ENCODE data around the gene AFF3.
"Not testable (repeated sequence)": the region's sequence is repeated elsewhere in the genome, so short reads cannot be mapped to it uniquely, and the experiment has no call there.

Gene AFF3

DNA sequence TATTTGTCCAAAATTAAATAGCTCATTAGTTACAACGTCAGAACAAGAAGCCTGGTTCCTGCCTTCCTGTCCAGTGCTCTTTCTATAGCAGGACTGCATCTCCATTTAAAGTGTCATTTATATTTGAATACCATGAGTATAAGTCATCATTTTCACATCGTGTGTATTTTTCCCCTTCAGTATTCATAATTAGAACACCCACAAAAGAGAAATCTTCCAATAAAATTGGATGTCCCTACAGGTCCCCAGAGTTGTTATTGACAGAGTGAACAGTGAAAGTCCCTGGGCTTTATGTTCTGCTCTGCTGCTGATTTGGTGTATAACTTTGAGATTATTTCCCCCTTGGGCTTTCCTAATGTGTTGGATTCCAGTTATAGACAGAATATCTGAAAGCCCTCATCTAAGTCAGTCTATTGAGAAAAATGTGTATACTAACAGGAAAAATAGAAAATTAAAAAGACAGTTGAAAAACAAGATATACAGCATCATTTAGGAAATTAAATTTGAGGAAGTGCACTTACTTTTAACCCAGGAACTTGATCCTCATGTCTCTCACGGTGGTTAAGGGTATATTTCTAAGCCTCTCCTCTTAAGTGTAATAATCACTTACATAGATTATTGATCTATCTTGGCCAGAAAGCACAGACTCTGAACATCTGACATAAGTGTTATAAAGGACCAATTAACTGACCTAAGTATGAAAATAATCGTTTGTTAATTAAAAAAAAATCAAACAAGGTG is 637.4 kb downstream of the AFF3 start:
- DNase-seq, result no peak

DNA sequence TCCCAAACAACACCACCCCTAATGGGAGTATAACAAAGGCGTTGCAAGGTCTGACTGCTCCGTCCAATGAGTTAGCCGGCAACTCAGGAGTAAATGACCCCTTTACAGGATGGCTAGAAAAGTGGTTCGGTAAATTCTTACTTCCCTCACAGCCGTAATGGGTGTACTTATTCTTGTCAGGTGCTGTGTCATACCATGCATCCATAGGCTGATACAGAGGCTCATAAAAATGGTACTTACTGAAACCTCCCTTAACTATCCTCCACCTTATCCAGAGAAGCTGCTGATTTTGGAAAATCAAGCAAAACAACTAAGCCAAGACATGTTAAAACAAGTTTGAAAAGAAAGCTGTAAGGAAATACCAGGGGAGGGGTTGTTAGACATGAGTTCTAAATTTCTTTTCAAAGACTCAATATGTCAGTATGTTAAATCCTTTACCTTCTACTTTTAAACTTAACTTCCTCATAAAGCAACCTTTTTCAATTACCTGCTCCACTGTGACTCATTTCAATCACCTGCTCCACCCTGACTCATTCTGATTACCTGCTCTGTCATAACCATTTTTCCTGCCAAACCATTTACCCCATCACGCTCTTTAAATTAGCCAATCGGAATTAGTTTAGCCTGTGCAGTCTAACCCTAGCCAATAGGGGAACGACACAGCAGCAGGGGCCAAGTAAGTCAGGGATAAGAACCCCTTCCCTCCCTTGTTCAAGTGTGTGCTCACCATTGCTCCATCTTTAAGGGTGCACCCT is 638.6 kb downstream of the AFF3 start:
- DNase-seq, result not testable (repeated sequence)

DNA sequence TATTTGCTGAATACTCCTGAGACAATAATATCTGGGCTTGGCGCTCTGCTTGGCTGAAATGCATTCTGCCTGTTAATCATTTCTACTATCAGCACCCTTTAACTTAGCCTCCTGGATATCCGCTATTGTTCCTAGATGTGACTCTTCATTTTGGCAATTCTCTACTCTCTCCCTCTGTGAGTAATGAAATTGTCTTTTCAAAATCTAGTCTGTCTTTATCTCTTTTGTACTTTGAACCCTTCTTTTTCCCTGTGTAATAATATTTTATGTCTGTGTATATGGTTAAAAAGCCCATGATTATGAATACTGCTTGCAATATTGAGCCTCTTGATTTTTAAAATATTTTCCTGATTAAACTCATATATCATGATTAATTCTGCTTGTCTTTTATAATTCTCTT is 646.4 kb downstream of the AFF3 start:
- no peak for DNase-seq
